Breast epithelium (tissue), 3 donors: ENCODE measurements around the gene SNTG2.

Experiments
- POLR2AphosphoS5 ChIP-seq, 3 donors: sonication (generic); formaldehyde crosslinking; IDR thresholded peaks; one replicate each; pipeline ENCODE4 v1.6.1; 2017; ENCODE audit warnings: antibody characterized with exemption in 3 of 3
- TF ChIP-seq, protein P1 (sequence below), 3 donors: fragments of 450-650 bp; IDR thresholded peaks; one replicate each; pipeline ENCODE4 v1.5.1; 2016 to 2017; ENCODE audit warnings: antibody characterized with exemption in 3 of 3, mild to moderate bottlenecking in 3 of 3, moderate library complexity in 3 of 3

DNA sequence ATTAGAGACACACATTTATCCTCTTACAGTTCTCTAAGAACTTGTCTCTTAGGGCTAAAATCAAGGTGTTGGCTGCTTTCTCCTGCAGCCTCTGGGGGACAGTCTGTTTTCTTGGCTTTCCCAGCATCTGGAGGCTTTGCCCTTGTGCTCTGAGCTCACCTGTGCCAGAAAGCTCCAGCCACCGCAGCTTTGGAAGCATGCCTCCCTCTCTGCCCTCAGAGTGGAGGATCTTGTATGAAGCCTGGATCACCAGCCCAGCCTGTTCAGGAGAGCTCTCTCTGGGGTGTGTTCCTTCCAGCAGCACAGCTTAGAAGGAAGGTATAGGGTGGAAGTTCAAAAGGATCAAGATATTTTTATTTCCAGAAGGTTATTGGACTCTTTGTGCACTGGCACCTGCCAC, 409.5 kb downstream of the SNTG2 start:
- TF ChIP-seq POLR2AphosphoS5 (IDR thresholded peaks at IDR 0.05), result no peak
- TF ChIP-seq, protein P1, sequence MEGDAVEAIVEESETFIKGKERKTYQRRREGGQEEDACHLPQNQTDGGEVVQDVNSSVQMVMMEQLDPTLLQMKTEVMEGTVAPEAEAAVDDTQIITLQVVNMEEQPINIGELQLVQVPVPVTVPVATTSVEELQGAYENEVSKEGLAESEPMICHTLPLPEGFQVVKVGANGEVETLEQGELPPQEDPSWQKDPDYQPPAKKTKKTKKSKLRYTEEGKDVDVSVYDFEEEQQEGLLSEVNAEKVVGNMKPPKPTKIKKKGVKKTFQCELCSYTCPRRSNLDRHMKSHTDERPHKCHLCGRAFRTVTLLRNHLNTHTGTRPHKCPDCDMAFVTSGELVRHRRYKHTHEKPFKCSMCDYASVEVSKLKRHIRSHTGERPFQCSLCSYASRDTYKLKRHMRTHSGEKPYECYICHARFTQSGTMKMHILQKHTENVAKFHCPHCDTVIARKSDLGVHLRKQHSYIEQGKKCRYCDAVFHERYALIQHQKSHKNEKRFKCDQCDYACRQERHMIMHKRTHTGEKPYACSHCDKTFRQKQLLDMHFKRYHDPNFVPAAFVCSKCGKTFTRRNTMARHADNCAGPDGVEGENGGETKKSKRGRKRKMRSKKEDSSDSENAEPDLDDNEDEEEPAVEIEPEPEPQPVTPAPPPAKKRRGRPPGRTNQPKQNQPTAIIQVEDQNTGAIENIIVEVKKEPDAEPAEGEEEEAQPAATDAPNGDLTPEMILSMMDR (IDR thresholded peaks at IDR 0.05), result no peak
